HUES64 (cell line): ENCODE measurements around the gene L3MBTL2.

Source experiments
- H3K27ac ChIP-seq: 2 replicates; pipeline ENCODE4 v1.7.0; 2013; ENCODE audit warnings: low read depth, low read length, inconsistent platforms
- H3K27me3 ChIP-seq: 2 replicates; pipeline ENCODE4 v1.6.1; 2013; ENCODE audit warnings: mild to moderate bottlenecking, low read length; ENCODE audit not compliant: insufficient read depth
- H3K36me3 ChIP-seq: 2 replicates; pipeline ENCODE4 v1.6.1; 2013; ENCODE audit warnings: mild to moderate bottlenecking, low read length; ENCODE audit not compliant: insufficient read depth
- H3K4me1 ChIP-seq: 2 replicates; pipeline ENCODE4 v1.6.1; 2013; ENCODE audit warnings: mild to moderate bottlenecking, low read length, moderate library complexity; ENCODE audit not compliant: insufficient read depth
- H3K4me3 ChIP-seq: 2 replicates; pipeline ENCODE4 v1.5.1; 2013; ENCODE audit warnings: mild to moderate bottlenecking, low read length, moderate library complexity
- H3K9ac ChIP-seq: 2 replicates; pipeline ENCODE4 v1.6.1; 2013; ENCODE audit warnings: mild to moderate bottlenecking, low read depth, low read length
- H3K9me3 ChIP-seq: 2 replicates; pipeline ENCODE4 v1.6.1; 2013; ENCODE audit warnings: low read depth, low read length; ENCODE audit not compliant: insufficient read depth
- WGBS: fragments of 150-250, 120-280 bp; methylation state at CpG from one replicate; pipeline ENCODE4 v1.1.7; 2013; ENCODE audit warnings: missing lambda C conversion rate; 5-methylcytosine and 5-hydroxymethylcytosine counted together

Gene L3MBTL2

GRCh38 chr22:41231369-41231768 is 26.3 kb downstream of the L3MBTL2 start:
- Histone ChIP-seq H3K27ac (no peak overlapping the region), H3K27me3 (no peaks in the 10 kb centered on the region), H3K9ac (no peak overlapping the region), H3K4me1 (no peaks in the 10 kb centered on the region), H3K4me3 (no peak overlapping the region), H3K9me3 (no peaks in the 10 kb centered on the region), H3K36me3 (peaks cover 33% of the 10 kb centered on the region)
- WGBS = 89% methylated on average over 7 of the region's 7 CpGs

DNA sequence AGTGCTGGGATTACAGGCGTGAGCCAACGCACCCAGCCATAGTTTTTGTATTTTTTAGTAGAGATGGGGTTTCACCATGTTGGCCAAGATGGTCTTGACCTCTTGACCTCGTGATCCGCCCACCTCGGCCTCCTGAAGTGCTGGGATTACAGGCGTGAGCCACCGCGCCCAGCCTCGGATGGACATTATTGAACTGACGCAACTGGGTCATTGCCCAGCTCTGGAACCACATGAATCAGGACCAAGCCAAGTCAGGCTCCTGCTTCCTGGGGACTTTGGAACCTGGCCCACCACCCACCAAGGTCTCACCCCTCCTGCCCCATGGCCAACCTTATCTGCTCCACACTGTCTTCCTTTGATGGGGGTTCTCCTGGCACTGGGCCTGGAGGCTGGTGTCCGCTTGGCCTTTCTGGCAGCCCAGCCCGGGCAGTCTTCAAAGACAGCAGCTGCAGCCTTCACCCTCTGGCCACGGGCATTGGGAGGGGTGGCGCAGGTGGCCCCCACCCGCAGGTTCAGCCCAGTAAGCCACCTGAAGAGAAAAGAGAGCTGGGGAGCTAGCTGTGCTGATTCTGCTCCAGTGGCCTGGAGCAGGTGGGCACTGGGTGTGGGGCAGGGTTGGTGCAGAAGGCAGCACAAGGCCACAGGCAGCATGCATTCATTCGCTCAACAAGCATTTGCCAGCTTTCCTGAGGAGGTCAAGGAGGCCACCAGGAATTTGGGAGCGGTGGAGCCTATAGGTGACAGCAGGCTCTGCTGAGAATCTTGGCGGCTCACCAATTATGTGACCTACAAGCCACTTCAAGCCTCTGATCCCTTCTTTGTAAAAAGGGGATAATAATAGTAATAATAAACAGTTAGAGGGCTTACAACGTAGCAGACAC is 29.9 kb downstream of the L3MBTL2 start:
- Histone ChIP-seq H3K27ac (no peak overlapping the region), H3K4me1 (peaks cover 3% of the 10 kb centered on the region; the same call in 1 of the 2 replicates), H3K36me3 (peaks cover 7% of the 10 kb centered on the region), H3K27me3 (peaks cover 6% of the 10 kb centered on the region; the same call in 1 of the 2 replicates), H3K9ac (no peak overlapping the region), H3K9me3 (no peaks in the 10 kb centered on the region), H3K4me3 (no peak overlapping the region)
- 91% methylated on average over 19 of the region's 19 CpGs for WGBS

DNA sequence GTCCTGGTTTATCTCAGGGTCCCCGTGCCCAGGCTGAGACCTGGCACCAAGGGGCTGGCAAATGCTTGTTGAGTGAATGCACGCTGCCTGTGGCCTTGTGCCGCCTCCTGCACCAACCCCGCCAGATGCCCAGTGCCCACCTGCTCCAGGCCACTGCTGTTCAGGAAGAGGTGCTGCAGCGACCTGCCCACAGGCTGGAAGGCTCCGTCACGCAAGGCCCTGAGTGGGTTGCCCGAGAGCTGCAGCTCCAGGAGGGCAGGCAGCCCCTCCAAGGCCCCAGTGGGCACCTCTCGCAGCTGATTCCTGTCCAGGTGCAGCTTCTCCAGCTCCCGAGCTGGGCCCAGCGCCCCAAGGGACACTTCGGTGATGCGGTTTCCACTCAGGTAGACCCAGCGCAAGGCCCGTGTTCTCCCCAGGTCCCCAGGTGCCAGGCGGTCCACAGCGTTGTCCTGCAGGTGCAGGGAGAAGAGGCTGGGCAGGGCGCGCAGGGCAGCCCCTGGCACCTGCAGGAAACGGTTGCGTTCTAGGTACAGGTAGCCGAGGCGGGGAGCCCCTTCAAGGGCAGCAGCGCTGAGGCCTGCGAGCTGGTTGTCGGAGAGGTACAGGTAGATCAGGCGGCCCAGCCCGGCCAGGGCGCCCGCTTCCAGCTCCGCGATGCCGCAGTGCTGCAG is 32.1 kb downstream of the L3MBTL2 start:
- 59% methylated on average over 33 of the region's 33 CpGs for WGBS
- H3K9ac ChIP-seq = peak overlapping the region; percentile 64
- peak overlapping the region; percentile 46 for H3K4me3 ChIP-seq
- no peaks in the 10 kb centered on the region for H3K9me3 ChIP-seq
- no peaks in the 10 kb centered on the region for H3K36me3 ChIP-seq
- peaks cover 3% of the 10 kb centered on the region; the same call in 1 of the 2 replicates for H3K4me1 ChIP-seq
- no peak overlapping the region for H3K27ac ChIP-seq
- H3K27me3 ChIP-seq = peaks cover 6% of the 10 kb centered on the region; the same call in 1 of the 2 replicates

DNA sequence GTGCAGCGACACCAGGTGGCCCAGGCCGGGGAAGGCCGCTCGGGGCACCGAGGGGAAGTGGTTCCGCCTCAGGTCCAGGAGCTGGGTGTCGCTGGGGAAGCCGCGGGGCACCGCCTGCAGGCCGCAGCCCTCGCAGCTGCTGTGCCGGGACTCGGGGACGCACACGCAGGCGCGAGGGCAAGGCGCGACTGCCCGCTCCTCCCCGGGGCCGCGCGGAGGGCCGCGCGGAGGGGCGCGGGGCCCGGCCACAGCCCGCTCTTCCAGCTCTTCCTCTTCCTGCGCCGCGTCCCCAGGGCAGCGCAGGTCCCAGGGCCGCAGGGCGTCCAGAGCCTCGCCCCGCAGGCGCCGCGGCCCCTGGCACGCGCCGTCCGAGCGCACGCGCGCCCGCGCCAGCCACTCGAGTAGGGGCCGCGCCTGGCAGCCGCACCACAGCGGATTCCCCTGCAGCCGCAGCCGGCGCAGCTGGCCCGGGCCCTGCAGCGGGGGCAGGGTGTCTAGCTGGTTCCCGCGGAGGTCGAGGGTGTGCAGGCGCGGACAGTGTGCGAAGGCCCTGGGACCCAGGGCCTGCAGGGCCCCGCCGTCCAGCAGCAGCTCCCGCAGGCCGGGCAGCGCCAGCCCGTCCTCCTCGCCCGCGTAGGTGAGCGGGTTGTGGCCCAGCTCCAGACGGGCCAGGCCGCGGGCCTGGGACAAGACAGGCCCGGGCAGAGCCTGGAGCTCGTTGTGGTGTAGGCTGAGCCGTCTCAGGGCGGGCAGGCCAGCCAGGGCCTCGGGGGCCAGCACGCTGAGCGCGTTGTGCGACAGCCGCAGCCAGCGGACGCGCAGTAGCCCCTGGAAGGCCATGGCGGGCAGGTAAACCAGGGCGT is 32.8 kb downstream of the L3MBTL2 start:
- H3K4me3 ChIP-seq = peak overlapping the region; percentile 46
- 23% methylated on average over 97 of the region's 97 CpGs for WGBS
- peak overlapping the region; percentile 64 for H3K9ac ChIP-seq

GRCh38 chr22:41238570-41239442 is 33.7 kb downstream of the L3MBTL2 start:
- Histone ChIP-seq H3K9ac (peak overlapping the region; percentile 64), H3K9me3 (no peaks in the 10 kb centered on the region), H3K36me3 (no peaks in the 10 kb centered on the region), H3K27ac (no peak overlapping the region), H3K4me3 (peak overlapping the region; percentile 46; the same call in 1 of the 2 replicates), H3K4me1 (peaks cover 3% of the 10 kb centered on the region; the same call in 1 of the 2 replicates), H3K27me3 (peaks cover 6% of the 10 kb centered on the region; the same call in 1 of the 2 replicates)
- 92% methylated on average over 32 of the region's 32 CpGs for WGBS

More for the DNA sequence above, 32.8 kb downstream of the L3MBTL2 start:
- Histone ChIP-seq H3K9me3 (no peaks in the 10 kb centered on the region), H3K36me3 (no peaks in the 10 kb centered on the region), H3K4me1 (peaks cover 3% of the 10 kb centered on the region; the same call in 1 of the 2 replicates), H3K27me3 (peaks cover 6% of the 10 kb centered on the region; the same call in 1 of the 2 replicates), H3K27ac (no peak overlapping the region)

DNA sequence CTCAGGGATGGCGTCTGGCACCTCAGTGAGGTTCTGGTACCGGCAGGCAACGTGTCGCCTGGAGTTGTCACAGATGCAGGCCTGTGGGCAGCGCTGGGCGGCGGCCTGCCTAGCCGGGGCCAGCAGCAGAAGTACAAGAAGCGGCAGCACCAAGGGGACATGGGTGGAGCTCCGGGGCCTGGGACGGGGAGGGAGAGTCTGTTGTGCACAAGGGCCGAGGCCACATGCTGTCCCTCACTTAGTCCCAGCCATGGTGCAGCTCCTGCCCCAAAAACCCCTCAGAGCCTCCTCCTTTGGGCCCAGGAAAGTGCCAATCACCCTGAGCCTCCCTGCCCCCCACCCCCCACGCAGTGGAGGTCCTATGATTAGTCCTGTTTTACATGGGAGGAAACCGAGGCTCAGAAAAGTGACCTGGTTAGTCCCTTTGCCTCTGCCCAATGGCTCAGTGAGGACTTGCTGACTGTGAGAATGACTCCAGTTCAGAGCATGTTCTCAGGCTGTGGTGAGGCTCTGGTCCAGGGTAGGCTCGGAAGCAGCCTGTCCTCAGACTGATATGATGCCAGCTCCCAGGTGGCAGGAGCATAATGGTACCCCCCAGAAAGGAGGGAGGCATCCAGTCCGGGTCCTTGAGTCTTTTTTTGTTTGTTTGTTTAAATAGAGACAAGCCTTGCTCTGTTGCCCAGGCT is 34.5 kb downstream of the L3MBTL2 start:
- no peaks in the 10 kb centered on the region for H3K9me3 ChIP-seq
- 88% methylated on average over 16 of the region's 16 CpGs for WGBS
- H3K4me3 ChIP-seq = no peak overlapping the region
- peaks cover 6% of the 10 kb centered on the region; the same call in 1 of the 2 replicates for H3K27me3 ChIP-seq
- H3K9ac ChIP-seq = no peak overlapping the region
- H3K36me3 ChIP-seq = 0 out of 2 replicates have a peak, but pooled peaks cover 3% of the 10 kb centered on the region
- H3K4me1 ChIP-seq = peaks cover 3% of the 10 kb centered on the region; the same call in 1 of the 2 replicates
- no peak overlapping the region for H3K27ac ChIP-seq

DNA sequence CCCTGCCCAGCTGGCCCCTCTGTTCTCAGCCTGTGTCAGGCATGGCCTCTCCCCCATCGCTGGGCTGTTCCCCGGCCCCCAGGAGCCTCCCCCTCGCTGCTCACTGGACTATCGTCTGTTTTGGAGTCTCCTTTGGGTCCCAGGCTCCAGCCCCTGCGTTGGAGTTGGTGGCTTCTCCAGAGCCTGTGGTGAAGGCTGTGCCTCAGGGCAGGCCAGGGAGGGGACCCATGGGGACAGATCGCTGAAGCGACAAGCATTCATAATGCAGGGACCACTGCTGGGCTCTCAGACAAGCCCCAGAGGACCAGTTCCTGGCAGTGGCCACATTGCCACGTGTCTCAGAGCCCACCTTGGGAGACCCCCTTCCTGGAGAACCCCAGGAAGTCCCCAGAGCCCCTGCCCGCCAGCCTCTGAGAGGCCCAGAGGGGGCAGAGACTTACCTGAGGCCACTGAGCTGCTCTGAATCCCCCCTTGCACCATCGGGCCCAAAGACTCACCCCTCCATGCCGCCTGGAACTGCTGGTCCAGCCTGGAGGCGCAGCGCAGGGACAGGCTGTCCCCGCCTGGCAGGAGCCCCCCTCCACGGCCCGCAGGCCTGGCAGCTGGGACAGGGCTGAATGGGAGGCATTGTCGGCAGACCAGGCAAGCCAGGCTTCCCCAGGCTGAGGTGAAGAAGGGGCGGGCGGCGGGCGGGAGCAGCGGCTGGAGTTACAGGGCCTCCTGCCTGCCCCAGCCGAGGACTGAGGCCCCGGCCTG is 35.4 kb downstream of the L3MBTL2 start, which contains the start of gene CHADL:
Gene CHADL, minus strand, starts transcription at position 555 of the 756 bp plus-strand sequence. Its CDS starts 50 bp downstream, at position 505.
- Histone ChIP-seq H3K9ac (no peak within 1 kb of the TSS), H3K4me1 (peaks cover 3% of the 10 kb centered on the region; the same call in 1 of the 2 replicates), H3K4me3 (no peak within 1 kb of the TSS), H3K27me3 (peaks cover 6% of the 10 kb centered on the region; the same call in 1 of the 2 replicates), H3K9me3 (no peaks in the 10 kb centered on the region), H3K36me3 (peaks cover 9% of the 10 kb centered on the region), H3K27ac (no peak within 1 kb of the TSS)
- 77% methylated on average over 24 of the region's 24 CpGs for WGBS

DNA sequence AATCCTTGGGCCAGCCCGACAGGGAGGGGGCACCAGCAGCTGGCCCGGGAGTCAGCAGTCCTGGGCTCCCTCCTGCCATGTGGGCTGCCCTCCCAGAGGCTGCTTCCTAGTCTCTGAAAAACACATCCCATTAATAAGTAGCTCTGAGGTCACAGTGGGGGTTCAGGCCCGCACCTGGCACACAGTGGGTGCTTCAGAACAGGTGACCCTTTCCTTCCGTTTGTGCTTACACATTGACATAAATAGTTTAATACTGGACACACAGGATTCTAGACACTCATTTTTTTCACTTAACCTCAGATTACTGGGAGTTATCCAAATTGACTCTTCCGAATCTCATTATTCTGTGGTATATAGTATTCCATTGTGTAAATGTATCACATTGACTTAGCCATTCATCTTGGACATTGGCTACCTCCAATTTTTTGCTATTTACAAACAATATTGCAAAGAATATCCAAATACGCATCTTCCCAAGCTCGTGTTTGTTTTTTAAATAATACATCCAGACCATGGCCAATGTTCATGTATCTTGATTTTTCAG is 36.1 kb downstream of the L3MBTL2 start:
- Histone ChIP-seq H3K4me3 (no peak overlapping the region), H3K9ac (no peak overlapping the region), H3K27me3 (peaks cover 6% of the 10 kb centered on the region; the same call in 1 of the 2 replicates), H3K27ac (no peak overlapping the region), H3K9me3 (no peaks in the 10 kb centered on the region), H3K36me3 (peaks cover 14% of the 10 kb centered on the region), H3K4me1 (peaks cover 3% of the 10 kb centered on the region; the same call in 1 of the 2 replicates)
- 91% methylated on average over 6 of the region's 7 CpGs for WGBS
